Activated naive CD4-positive, alpha-beta T cell treated with Interleukin-2 at 50 U/mL for 16 hours (primary cell): Measurements from ENCODE around the gene C1QTNF8.

Experiments
- DNase-seq: peaks from one replicate; pipeline ENCODE4 v3.0.0-alpha.2; 2020

The C1QTNF8 gene, protein sequence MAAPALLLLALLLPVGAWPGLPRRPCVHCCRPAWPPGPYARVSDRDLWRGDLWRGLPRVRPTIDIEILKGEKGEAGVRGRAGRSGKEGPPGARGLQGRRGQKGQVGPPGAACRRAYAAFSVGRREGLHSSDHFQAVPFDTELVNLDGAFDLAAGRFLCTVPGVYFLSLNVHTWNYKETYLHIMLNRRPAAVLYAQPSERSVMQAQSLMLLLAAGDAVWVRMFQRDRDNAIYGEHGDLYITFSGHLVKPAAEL

GRCh38 chr16:1096169-1097082, at the start of gene C1QTNF8:
Gene C1QTNF8 (minus strand): TSS chr16:1096244. CDS start chr16:1094922, 1,322 bp downstream.
- DNase-seq, result no peak

DNA sequence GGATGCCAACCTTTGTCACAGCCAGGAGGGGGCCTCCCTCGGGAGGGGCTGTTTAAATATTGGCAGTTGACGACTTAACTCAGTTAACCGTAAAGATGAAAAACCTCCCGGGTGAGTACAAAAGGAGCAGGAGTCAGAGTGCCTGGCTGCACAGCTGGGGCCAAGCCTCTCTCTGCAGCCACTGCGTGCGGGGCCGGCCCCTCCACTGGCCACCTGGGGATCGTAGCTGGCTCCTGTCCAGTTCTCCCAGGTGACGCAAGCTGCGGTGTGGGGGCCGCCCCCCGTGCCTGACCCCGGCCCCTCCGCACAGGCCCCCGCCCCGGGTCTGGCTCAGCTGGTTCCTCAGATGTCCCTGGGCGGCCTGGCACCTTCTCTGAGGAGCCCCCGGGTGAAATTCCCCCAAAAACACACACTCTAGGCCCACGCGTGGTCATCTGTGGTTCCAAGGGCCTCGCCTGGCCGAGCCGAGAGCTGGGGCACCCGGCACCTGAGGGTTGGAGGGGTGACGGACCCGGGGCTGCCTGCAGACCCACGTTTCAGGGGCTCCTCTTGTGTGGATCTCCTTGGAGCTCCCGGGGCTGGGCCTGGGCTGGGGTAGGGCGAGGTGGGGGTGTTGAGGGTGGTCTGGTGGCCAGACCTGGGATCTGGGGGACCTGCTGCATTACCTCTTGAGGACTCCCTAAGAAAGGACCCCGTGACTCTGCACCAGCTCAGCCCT, 49.5 kb upstream of the C1QTNF8 start:
- DNase-seq, result no peak

- no peak for DNase-seq
Observed at GRCh38 chr16:1144476-1145382, 48.7 kb upstream of the C1QTNF8 start.

DNA sequence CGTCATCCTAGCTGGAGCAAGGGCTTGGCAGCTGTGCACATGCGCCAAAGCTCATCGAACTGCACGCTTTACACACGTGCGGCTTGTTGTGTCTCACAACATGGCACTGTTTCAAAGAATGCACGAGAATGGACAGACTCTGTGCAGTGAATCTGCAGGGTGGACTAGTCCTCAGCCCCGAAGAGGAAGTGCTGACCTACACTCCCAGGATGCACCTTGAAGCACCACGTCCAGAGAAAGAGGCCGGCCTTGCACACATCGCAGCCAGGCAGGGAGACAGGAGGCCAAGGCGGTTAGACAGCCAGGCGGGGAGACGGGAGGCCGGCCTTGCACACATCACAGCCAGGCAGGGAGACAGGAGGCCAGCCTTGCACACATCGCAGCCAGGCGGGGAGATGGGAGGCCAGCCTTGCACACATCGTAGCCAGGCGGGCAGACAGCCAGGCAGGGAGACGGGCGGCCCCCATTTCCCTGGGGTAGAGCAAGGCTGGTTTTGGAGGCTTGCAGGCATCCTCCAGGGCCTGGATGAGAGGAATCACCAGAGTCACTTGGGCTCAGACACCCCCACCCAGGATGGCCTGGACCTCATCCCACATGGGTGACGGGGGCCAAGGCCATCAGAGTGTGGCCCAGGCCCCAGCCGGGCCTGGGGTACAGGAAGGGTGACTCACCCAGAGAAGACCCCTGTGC, 47.9 kb upstream of the C1QTNF8 start:
- no peak for DNase-seq

DNA sequence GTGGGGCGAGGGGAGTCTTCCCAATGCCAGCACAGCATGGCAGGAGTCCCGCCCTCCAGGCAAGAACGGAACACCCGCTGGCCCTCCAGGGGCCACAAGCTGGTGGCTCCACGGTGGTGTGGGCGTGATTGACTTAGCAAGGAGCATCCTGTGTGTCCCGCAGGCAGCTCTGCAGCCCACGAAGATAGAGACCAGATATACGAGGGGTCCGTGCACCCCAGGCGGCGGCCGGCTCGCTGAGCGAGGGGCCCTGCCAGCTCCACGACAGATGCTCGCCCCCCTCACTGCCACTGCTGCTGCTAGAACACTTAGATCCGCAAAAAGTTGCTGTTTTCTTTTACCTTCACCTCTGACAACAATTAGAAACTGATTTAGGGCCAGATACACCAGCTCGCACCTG, 46.9 kb upstream of the C1QTNF8 start:
- no peak for DNase-seq

DNA sequence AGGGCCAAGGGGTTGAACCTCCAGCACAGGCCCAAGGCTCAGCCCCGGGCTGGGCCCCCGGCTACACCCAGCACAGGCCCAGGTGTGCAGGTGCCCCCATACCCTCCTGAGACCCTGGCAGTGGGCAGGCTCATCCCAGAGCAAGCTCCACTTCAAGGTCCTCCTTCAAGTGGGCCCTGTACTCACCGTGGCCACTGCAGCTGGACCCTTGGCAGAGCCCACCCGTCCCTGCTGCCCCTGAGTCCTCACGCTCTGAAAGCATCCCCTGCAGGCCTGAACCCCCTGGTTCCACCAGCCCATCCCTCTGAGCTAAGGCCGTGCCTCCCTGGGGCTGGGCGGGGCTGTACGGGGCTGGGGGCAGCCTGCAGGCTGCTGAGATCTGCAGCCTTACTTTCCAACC, 45.7 kb upstream of the C1QTNF8 start:
- no peak for DNase-seq

DNA sequence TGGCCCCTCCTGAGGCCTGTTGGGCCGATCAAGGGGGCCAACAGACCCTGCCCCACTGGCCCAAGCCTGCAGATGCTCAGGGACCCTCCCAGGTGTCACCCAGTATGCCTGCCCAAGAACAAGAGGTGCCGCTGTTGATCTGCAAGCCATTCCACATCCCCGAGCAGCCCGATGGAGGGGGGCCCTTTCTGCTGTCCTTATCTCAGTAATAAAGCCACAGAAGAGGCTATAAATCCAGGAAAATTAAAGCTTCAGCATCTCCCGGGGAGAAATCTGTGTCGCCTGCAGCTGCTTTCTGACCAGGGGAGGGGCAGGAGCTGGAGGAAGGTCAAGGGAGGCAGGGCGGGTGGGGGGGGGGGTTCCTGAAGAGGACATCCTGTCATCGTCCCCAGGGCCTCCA, 45.1 kb upstream of the C1QTNF8 start:
- DNase-seq, result no peak

DNA sequence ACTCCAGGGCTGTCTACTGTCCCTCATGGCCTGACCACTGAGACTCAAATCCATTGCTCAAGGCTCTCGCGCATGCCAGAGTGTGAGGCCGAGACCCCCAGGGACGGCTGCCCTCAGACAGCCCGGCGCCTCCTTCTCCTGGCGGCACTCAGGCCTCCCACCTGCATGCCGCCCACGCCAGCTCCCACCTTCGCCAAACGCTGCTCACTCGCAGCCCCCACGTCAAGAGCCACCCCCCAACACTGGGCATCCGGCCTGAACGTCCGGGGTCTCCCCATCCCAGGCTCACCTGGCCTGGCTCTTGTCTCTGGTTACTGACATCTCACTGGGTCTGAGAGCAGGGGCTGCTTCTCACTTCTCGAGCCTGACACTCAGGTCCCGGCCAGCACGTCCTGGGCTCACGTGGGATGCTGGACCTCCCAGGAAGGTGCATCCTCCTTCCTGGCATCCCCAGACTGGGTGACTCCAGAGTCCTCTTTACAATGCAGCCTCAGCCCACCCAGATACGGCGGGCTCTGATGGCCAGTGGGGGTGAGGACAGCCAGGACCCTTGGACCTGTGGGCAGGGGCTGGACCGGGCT, 44.6 kb upstream of the C1QTNF8 start:
- no peak for DNase-seq

- DNase-seq, result no peak
Observed at GRCh38 chr16:1137604-1138003, 41.6 kb upstream of the C1QTNF8 start.

GRCh38 chr16:1135459-1135825, 39.4 kb upstream of the C1QTNF8 start:
- no peak for DNase-seq

GRCh38 chr16:1134776-1135458, 38.9 kb upstream of the C1QTNF8 start:
- DNase-seq, result no peak

DNA sequence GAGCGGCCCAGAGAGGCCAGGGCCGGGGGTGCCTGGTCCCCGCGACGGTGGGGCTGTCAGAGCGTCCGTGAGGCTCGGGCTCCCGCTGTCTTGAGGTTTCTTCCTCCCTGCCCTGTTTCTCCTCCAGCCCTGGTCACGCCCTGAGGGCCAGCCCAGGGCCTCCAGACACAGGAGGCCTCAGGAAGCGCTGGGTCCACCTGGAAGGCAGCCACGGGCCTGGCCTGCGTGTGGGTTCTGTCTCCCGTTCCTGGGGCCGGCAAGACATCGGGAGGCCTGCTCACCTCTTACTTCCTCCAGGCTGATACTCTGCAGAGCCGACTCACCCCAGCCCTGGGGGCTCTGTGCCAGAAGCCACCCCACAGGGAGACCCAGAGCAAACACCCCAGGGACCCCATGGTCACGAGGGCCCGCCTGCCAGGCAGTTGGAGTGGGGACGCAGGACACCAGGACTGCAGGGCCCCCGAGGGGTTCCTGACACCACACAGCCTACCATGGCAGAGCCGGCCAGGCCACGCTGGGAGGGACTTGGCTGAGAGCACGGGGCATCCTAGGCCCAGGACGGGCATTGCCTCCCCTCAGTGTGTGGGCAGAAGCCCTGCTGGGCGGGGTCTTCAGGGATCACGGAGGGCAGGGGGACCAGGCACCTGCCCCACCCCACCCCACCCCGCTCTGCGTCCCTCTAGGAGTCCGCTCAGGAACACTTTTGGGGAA, 37.9 kb upstream of the C1QTNF8 start:
- no peak for DNase-seq

- no peak for DNase-seq
Observed at GRCh38 chr16:1133271-1133670, 37.2 kb upstream of the C1QTNF8 start.

DNA sequence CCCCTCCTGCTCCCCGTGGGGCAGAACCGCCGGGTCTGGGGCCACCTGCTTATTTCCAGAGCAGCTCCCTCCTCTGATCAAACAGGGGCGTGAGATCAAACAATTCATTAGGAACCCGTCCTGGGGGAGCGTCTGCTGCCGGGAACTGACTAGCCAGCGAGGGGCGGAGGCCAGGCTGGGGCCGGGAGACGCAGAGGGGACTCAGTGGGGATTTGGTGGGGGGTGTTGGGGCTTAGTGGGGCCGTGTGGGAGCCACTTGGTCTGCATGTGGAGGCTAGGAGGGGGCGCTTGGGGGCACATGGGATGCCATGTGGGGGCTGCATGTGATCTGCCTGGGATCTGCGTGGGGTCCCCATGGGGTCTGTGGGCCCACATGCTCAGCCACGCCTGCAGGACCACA, 36.4 kb upstream of the C1QTNF8 start:
- no peak for DNase-seq

DNA sequence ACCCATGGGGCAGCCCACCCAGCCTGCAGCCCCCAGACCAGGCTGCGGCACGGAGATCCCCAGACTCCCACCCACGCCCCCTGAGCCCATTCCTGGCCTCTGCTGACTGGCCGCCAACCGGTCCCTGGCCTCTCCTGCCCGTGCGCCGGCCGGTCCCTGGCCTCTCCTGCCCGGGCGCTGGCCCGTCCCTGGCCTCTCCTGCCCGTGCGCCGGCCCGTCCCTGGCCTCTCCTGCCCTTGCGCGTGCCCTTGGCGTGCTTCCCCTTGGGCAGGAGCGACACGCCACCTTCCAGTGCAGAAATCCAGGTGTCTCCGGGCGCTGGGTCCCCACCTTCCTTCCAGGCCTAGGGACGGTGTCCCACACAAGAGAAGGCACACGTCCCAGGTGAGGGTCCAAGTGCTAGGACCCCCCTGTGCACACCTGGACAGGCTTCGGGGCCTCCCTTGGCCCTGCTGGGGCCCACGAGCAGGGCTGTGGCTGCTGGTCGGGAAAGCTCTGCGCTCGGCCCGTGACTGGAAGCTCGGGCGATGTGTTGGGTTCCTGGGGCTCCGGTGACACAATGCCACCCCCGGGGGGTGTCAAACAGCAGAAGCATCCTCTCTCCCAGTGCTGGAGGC, 35.4 kb upstream of the C1QTNF8 start:
- no peak for DNase-seq

DNA sequence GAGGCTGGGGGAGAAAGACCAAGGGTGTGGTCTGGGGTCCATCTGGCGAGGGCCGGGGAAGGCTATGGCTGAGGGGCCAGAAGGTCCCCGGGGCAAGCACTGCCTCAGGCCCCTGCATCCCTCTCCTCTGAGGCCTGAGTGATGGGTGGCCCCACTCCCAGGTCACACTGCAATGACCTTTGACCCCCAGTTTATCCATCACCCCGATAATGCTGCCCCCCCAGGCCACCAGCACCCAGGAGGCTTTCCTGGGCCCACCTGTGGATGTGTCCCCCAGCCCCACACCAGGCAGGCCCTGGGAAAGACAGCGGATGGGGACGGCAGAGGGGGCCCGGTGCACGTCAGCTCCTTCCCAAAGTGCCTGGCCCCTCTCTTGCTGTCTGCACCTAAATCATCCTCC, 34.3 kb upstream of the C1QTNF8 start:
- no peak for DNase-seq

DNA sequence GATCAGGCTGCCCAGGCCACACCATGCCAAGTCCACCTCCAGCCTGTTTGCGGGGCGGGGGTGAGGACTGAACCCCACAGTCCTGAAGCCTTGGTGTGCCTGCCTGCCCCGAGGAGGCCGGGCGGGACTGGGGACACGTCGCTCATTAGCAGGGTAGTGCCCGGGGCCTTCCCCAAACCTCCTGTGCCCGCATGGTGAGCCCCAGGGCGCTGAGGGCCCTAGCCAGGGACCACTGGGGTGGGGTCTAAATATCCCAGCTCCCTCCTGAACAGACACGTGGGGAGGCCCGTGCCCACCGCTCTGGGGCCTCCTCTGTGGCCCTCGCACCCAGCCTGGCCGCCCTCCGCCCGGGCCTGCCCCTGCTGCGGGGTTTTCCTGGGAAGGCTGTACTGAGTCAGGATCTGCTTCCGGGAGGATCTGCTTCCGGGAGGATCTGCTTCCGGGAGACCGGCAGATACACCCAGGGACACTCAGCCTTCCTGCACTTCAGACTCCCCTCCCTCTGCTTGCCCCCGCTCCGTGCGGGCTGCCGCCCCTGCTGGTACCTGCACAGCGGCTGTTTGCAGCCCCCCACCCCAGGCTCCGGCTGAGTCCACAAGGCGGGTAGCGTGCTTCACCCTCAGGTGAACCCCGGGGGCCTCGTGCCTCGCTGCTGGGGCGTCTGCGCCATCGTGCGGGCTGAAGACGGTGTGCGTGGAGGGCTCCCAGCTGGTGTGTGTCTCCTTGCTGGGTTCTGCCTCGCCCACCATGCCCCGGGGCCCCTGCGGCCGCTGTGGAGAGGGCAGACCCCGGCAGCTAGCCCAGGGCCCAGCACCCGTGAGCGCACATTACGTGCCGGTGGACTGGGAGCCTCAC, 33.3 kb upstream of the C1QTNF8 start:
- no peak for DNase-seq

DNA sequence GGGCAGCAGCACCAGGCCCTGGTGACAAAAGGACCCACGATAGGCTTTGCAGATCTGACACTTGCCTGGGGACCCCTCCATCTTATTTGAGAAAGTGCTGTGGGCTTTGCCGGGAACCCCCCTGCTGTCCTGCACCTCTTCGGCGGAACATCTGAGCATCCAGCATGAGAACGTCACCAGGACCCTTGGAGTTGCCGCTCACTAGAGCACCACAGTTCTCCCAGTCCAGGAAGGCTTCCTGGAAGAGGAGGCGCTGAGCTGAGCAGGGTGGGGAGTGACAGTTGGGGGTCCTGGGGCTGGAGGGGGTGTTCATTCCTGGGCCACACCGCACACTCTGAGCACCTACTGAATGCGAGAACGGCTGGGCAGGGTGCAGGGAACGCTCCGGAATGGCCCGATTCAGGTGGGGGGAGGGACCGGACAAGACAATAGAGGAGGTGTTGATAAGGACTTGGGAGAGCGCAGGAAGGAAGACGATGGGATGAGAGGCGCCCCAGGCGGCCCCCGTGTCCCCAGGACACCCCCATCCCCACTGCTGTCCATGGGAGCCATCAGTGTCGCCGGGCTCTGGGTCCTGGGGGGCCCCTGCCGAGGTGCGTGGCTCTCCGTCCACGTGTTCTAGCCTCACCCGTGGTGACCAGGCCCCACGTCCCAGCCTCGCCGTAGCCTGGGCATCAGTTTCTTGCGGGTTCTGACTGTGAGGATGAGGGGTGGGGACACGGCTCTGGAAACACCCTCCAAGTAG, 32.1 kb upstream of the C1QTNF8 start:
- no peak for DNase-seq
